Liver (tissue), 3 donors: ENCODE measurements around the gene RBM20.

Experiments
- ATF3 ChIP-seq: IDR thresholded peaks from 2 replicates; pipeline ENCODE4 v1.6.1; 2016; ENCODE audit warnings: antibody characterized with exemption
- CTCF ChIP-seq: fragments of 150-350 bp; IDR thresholded peaks from 2 replicates; pipeline ENCODE4 v1.5.1; 2017; ENCODE audit warnings: improper control_type of control experiment, low read depth, low read length; ENCODE audit not compliant: missing input control
- GABPA ChIP-seq, 2 donors: IDR thresholded peaks in 1 of 2; conservative IDR thresholded peaks in 1 of 2; 2 replicates each; pipeline ENCODE4 v1.6.1; 2016; ENCODE audit warnings: antibody characterized with exemption in 2 of 2, mild to moderate bottlenecking in 1 of 2, moderate library complexity in 1 of 2
- HNF4A ChIP-seq, 2 donors: conservative IDR thresholded peaks; 2 replicates each; pipeline ENCODE4 v1.6.1; 2016; ENCODE audit warnings: antibody characterized with exemption in 2 of 2, mild to moderate bottlenecking in 2 of 2
- HNF4G ChIP-seq: IDR thresholded peaks from 2 replicates; pipeline ENCODE4 v1.6.1; 2016; ENCODE audit warnings: antibody characterized with exemption
- JUND ChIP-seq, 2 donors: IDR thresholded peaks; 2 replicates each; pipeline ENCODE4 v1.6.1; 2016; ENCODE audit warnings: antibody characterized with exemption in 2 of 2
- REST ChIP-seq: IDR thresholded peaks from 2 replicates; pipeline ENCODE4 v1.6.1; 2016; ENCODE audit warnings: antibody characterized with exemption, mild to moderate bottlenecking
- RXRA ChIP-seq, 2 donors: IDR thresholded peaks; 2 replicates each; pipeline ENCODE4 v1.6.1; 2017 to 2018; ENCODE audit warnings: antibody characterized with exemption in 2 of 2, mild to moderate bottlenecking in 1 of 2
- TAF1 ChIP-seq: conservative IDR thresholded peaks from 2 replicates; pipeline ENCODE4 v1.6.1; 2016; ENCODE audit warnings: antibody characterized with exemption, mild to moderate bottlenecking
- donor health status: healthy.
- donor health status: healthy.

- no peak for TF ChIP-seq CTCF
- no peak for TF ChIP-seq HNF4A (conservative IDR thresholded peaks at IDR 0.05)
- no peak for TF ChIP-seq REST
- TF ChIP-seq ATF3, result no peak
- no peak for TF ChIP-seq TAF1
- TF ChIP-seq JUND (IDR thresholded peaks at IDR 0.05), result no peak
- no peak for TF ChIP-seq RXRA (IDR thresholded peaks at IDR 0.05)
- TF ChIP-seq HNF4G, result no peak
- TF ChIP-seq GABPA (IDR thresholded peaks at IDR 0.05 in 1 of 2, conservative IDR thresholded peaks at IDR 0.05 in 1 of 2), result no peak
These were observed 160.2 kb downstream of the RBM20 start for GRCh38 chr10:110804376-110804775.
